ENCODE data around the gene UBE2H.

UBE2H gene

DNA sequence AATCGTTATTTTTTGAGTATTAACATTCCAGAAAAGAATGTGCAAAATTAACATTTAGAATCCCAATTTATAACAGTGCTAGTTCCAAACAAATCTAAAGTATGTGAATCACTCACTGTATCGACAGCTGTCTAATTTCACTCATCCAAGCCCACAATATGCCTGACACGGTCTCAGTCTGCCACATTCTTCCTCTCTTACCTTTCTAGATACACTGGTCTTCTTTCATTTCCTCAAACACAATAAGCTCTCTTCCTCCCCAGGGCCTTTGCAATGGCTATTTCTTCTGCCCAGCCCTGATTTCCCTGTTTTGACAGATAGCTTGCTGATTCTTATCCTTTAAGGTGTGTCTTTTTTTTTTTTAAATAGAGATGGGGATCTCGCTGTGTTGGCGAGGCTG lies 48.8 kb downstream of the UBE2H start:
- no peak overlapping the region for H4K8ac ChIP-seq (ENCODE audit: low read depth, low read length)
- peaks cover 5 to 22% of the 10 kb centered on the region in 2 donors for H3K36me3 ChIP-seq (replicated peaks in 1 of 2; ENCODE audit: control insufficient read depth in 2 of 2, insufficient read depth in 2 of 2, low read length in 2 of 2)
- no peaks in the 10 kb centered on the region for H3K9me3 ChIP-seq (replicated peaks in 1 of 2; ENCODE audit: control insufficient read depth in 2 of 2, insufficient read depth in 1 of 2, low read depth in 1 of 2, low read length in 2 of 2)
- H4K91ac ChIP-seq (ENCODE audit: low read depth, low read length, poor library complexity) = no peak overlapping the region
- H2BK5ac ChIP-seq (ENCODE audit: low read length) = no peak overlapping the region
- H3K23ac ChIP-seq (ENCODE audit: low read depth, low read length, poor library complexity) = no peak overlapping the region
- no peak overlapping the region for H2BK120ac ChIP-seq (ENCODE audit: low read depth, low read length)
- no CpG with 5 or more reads among the region's 5 CpGs for WGBS, 2 donors (ENCODE audit: extremely low coverage in 2 of 2, insufficient read length in 2 of 2, insufficient replicate concordance in 1 of 2)
- no peak overlapping the region for H2BK15ac ChIP-seq (ENCODE audit: low read length)
- H3K9ac ChIP-seq (ENCODE audit: low read depth, low read length, poor library complexity) = no peak overlapping the region
- H3K4me1 ChIP-seq (ENCODE audit: control insufficient read depth in 2 of 2, insufficient read depth in 1 of 2, low read depth in 1 of 2, low read length in 2 of 2) = peaks cover 2 to 11% of the 10 kb centered on the region in 2 donors
- H3K4me3 ChIP-seq (ENCODE audit: low read length in 2 of 2) = no peak overlapping the region
- H3K14ac ChIP-seq (ENCODE audit: low read length) = no peak overlapping the region
- H3K79me1 ChIP-seq (ENCODE audit: low read depth, low read length) = peaks cover 4% of the 10 kb centered on the region
- H3K27ac ChIP-seq (replicated peaks; ENCODE audit: low read length) = no peak overlapping the region
- no peak overlapping the region for H2AK5ac ChIP-seq (ENCODE audit: low read depth, low read length)
- H3K18ac ChIP-seq (ENCODE audit: low read length) = no peak overlapping the region
- no peak overlapping the region for H2BK12ac ChIP-seq (ENCODE audit: low read length)
- no peaks in the 10 kb centered on the region for H3K27me3 ChIP-seq (ENCODE audit: control insufficient read depth in 3 of 3, insufficient read depth in 3 of 3, low read depth in 1 of 3, low read length in 3 of 3)
- no peak overlapping the region for H3K4me2 ChIP-seq (ENCODE audit: insufficient read depth, low read length, poor library complexity, severe bottlenecking)
- DNase-seq (ENCODE audit: low spot score) = no peak
- no peak overlapping the region for H3K4ac ChIP-seq (ENCODE audit: low read length)
- no peak overlapping the region for H2AFZ ChIP-seq (ENCODE audit: low read length)

DNA sequence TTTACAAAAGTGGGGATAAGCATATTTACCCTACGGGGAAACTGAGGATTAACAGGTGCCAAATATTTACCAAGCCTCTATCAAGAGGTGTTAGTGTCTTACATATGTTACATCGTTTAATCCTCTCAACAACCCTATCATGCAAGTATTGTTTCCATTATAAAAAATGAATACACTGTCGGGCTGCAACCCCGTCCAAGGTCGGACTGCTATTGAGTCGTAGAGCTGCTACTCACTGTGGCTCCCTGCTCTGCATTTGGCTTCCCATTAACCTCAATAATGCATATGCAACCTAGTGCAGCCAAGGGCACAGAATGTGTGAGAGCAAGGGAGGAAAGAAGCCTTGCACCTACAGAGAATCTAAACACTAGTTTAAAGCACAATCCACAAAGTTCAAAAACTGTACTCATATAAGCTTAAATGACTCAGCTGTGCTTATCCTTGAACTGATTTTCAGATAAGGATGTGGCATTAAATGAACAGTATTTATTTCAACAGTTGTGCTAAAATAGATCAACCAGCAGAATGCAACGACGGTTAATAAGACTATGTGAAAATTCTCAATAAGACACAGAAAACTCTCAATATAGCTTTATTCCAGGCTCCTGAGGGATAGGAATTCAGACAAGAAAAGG lies 49.9 kb downstream of the UBE2H start:
- no peak overlapping the region for H3K9ac ChIP-seq (ENCODE audit: low read depth, low read length, poor library complexity)
- H3K27me3 ChIP-seq (ENCODE audit: control insufficient read depth in 3 of 3, insufficient read depth in 3 of 3, low read depth in 1 of 3, low read length in 3 of 3) = no peaks in the 10 kb centered on the region
- peaks cover 5 to 22% of the 10 kb centered on the region in 2 donors for H3K36me3 ChIP-seq (replicated peaks in 1 of 2; ENCODE audit: control insufficient read depth in 2 of 2, insufficient read depth in 2 of 2, low read length in 2 of 2)
- no peak overlapping the region for H3K23ac ChIP-seq (ENCODE audit: low read depth, low read length, poor library complexity)
- H3K4ac ChIP-seq (ENCODE audit: low read length) = no peak overlapping the region
- no peaks in the 10 kb centered on the region for H3K9me3 ChIP-seq (replicated peaks in 1 of 2; ENCODE audit: control insufficient read depth in 2 of 2, insufficient read depth in 1 of 2, low read depth in 1 of 2, low read length in 2 of 2)
- H2BK15ac ChIP-seq (ENCODE audit: low read length) = no peak overlapping the region
- H3K18ac ChIP-seq (ENCODE audit: low read length) = no peak overlapping the region
- H2BK5ac ChIP-seq (ENCODE audit: low read length) = no peak overlapping the region
- H3K4me1 ChIP-seq (ENCODE audit: control insufficient read depth in 2 of 2, insufficient read depth in 1 of 2, low read depth in 1 of 2, low read length in 2 of 2) = peaks cover 0 to under 1% of the 10 kb centered on the region in 2 donors
- H2AFZ ChIP-seq (ENCODE audit: low read length) = no peak overlapping the region
- no peak for DNase-seq (ENCODE audit: low spot score)
- H3K27ac ChIP-seq (replicated peaks; ENCODE audit: low read length) = no peak overlapping the region
- no peak overlapping the region for H4K91ac ChIP-seq (ENCODE audit: low read depth, low read length, poor library complexity)
- no peak overlapping the region for H3K4me3 ChIP-seq (ENCODE audit: low read length in 2 of 2)
- no peak overlapping the region for H2BK12ac ChIP-seq (ENCODE audit: low read length)
- H2BK120ac ChIP-seq (ENCODE audit: low read depth, low read length) = no peak overlapping the region
- no peak overlapping the region for H2AK5ac ChIP-seq (ENCODE audit: low read depth, low read length)
- H3K4me2 ChIP-seq (ENCODE audit: insufficient read depth, low read length, poor library complexity, severe bottlenecking) = no peak overlapping the region
- H3K14ac ChIP-seq (ENCODE audit: low read length) = no peak overlapping the region
- no CpG with 5 or more reads among the region's 8 CpGs for WGBS, 2 donors (ENCODE audit: extremely low coverage in 2 of 2, insufficient read length in 2 of 2, insufficient replicate concordance in 1 of 2)
- peaks cover 4% of the 10 kb centered on the region for H3K79me1 ChIP-seq (ENCODE audit: low read depth, low read length)
- H4K8ac ChIP-seq (ENCODE audit: low read depth, low read length) = no peak overlapping the region

DNA sequence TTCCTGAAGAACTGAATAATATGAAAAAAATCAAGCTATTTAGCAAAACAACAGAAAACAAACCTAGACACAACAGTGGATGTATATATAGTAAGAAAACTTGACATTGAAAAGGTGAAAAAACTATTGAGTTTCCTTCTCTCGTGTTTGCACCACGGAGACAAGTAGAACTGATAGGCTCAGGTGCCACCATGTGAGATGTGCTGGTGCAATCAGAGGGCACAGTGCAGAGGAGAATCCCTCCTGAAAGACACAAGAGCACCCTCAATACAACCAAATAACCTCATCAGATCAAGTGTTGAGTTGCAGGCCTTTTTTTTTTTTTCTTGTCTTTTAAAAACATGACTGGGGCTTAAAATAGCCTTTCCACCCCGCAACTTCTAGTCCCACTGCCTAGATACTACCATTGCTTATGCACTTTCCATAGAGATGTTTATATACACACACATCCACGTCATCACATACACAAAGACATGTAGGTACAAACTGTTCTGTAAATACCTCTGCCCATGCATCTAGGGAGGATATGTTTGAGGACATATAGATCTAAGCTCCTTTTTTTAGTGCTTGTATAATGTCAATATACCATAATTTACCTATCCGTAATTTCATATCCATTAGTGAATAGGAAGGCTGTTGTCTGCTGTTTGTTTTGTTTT lies 54.1 kb downstream of the UBE2H start:
- no peak overlapping the region for H3K23ac ChIP-seq (ENCODE audit: low read depth, low read length, poor library complexity)
- peaks cover 3 to 26% of the 10 kb centered on the region in 2 donors for H3K36me3 ChIP-seq (replicated peaks in 1 of 2; ENCODE audit: control insufficient read depth in 2 of 2, insufficient read depth in 2 of 2, low read length in 2 of 2)
- H2BK5ac ChIP-seq (ENCODE audit: low read length) = no peak overlapping the region
- H3K27ac ChIP-seq (replicated peaks; ENCODE audit: low read length) = no peak overlapping the region
- no peak overlapping the region for H2BK12ac ChIP-seq (ENCODE audit: low read length)
- H2AK5ac ChIP-seq (ENCODE audit: low read depth, low read length) = no peak overlapping the region
- H3K79me1 ChIP-seq (ENCODE audit: low read depth, low read length) = peaks cover 2% of the 10 kb centered on the region
- no peaks in the 10 kb centered on the region for H3K27me3 ChIP-seq (ENCODE audit: control insufficient read depth in 3 of 3, insufficient read depth in 3 of 3, low read depth in 1 of 3, low read length in 3 of 3)
- H4K91ac ChIP-seq (ENCODE audit: low read depth, low read length, poor library complexity) = no peak overlapping the region
- no peak overlapping the region for H3K14ac ChIP-seq (ENCODE audit: low read length)
- no peak overlapping the region for H3K4me3 ChIP-seq (ENCODE audit: low read length in 2 of 2)
- WGBS, 2 donors (ENCODE audit: extremely low coverage in 2 of 2, insufficient read length in 2 of 2, insufficient replicate concordance in 1 of 2) = no CpG with 5 or more reads among the region's 5 CpGs
- no peak for DNase-seq (ENCODE audit: low spot score)
- no peaks in the 10 kb centered on the region for H3K4me1 ChIP-seq (ENCODE audit: control insufficient read depth in 2 of 2, insufficient read depth in 1 of 2, low read depth in 1 of 2, low read length in 2 of 2)
- no peak overlapping the region for H3K18ac ChIP-seq (ENCODE audit: low read length)
- no peak overlapping the region for H2BK120ac ChIP-seq (ENCODE audit: low read depth, low read length)
- H4K8ac ChIP-seq (ENCODE audit: low read depth, low read length) = no peak overlapping the region
- no peak overlapping the region for H3K4ac ChIP-seq (ENCODE audit: low read length)
- no peak overlapping the region for H2AFZ ChIP-seq (ENCODE audit: low read length)
- H3K4me2 ChIP-seq (ENCODE audit: insufficient read depth, low read length, poor library complexity, severe bottlenecking) = no peak overlapping the region
- H2BK15ac ChIP-seq (ENCODE audit: low read length) = no peak overlapping the region
- H3K9me3 ChIP-seq (replicated peaks in 1 of 2; ENCODE audit: control insufficient read depth in 2 of 2, insufficient read depth in 1 of 2, low read depth in 1 of 2, low read length in 2 of 2) = no peaks in the 10 kb centered on the region
- no peak overlapping the region for H3K9ac ChIP-seq (ENCODE audit: low read depth, low read length, poor library complexity)

DNA sequence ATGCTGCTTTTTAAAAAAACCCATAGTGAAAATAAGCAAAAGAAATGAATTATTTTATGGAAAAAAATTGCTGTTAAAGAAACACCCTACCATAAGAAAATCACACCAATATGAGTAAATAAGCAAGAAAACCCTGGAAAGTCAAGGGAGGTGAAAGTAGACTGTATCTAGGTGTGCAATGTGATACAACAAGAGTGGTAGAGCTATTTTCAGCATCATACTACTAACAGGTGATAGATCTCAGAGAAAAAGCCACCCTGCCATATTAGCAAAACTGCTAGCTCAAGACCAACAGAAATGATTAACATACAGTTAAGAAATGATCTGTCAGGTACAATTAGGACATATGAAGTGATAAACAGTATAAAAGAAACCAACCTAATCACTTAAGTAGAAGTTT lies 54.8 kb downstream of the UBE2H start:
- H3K18ac ChIP-seq (ENCODE audit: low read length) = no peak overlapping the region
- H3K27ac ChIP-seq (replicated peaks; ENCODE audit: low read length) = no peak overlapping the region
- H3K14ac ChIP-seq (ENCODE audit: low read length) = no peak overlapping the region
- no peak overlapping the region for H3K4me2 ChIP-seq (ENCODE audit: insufficient read depth, low read length, poor library complexity, severe bottlenecking)
- H2AK5ac ChIP-seq (ENCODE audit: low read depth, low read length) = no peak overlapping the region
- H3K4me3 ChIP-seq (ENCODE audit: low read length in 2 of 2) = no peak overlapping the region
- no peak overlapping the region for H2BK12ac ChIP-seq (ENCODE audit: low read length)
- no peaks in the 10 kb centered on the region for H3K4me1 ChIP-seq (ENCODE audit: control insufficient read depth in 2 of 2, insufficient read depth in 1 of 2, low read depth in 1 of 2, low read length in 2 of 2)
- no peak for DNase-seq (ENCODE audit: low spot score)
- H3K27me3 ChIP-seq (ENCODE audit: control insufficient read depth in 3 of 3, insufficient read depth in 3 of 3, low read depth in 1 of 3, low read length in 3 of 3) = no peaks in the 10 kb centered on the region
- no peak overlapping the region for H3K23ac ChIP-seq (ENCODE audit: low read depth, low read length, poor library complexity)
- H3K79me1 ChIP-seq (ENCODE audit: low read depth, low read length) = peaks cover 2% of the 10 kb centered on the region
- no peak overlapping the region for H2BK5ac ChIP-seq (ENCODE audit: low read length)
- H2AFZ ChIP-seq (ENCODE audit: low read length) = no peak overlapping the region
- no peak overlapping the region for H4K91ac ChIP-seq (ENCODE audit: low read depth, low read length, poor library complexity)
- no peak overlapping the region for H2BK120ac ChIP-seq (ENCODE audit: low read depth, low read length)
- H3K9ac ChIP-seq (ENCODE audit: low read depth, low read length, poor library complexity) = no peak overlapping the region
- no peaks in the 10 kb centered on the region for H3K9me3 ChIP-seq (replicated peaks in 1 of 2; ENCODE audit: control insufficient read depth in 2 of 2, insufficient read depth in 1 of 2, low read depth in 1 of 2, low read length in 2 of 2)
- H2BK15ac ChIP-seq (ENCODE audit: low read length) = no peak overlapping the region
- no peak overlapping the region for H3K4ac ChIP-seq (ENCODE audit: low read length)
- H4K8ac ChIP-seq (ENCODE audit: low read depth, low read length) = no peak overlapping the region
- H3K36me3 ChIP-seq (replicated peaks in 1 of 2; ENCODE audit: control insufficient read depth in 2 of 2, insufficient read depth in 2 of 2, low read length in 2 of 2) = peaks cover 3 to 23% of the 10 kb centered on the region in 2 donors

Measured in neuronal stem cell (in vitro differentiated cells).